Caco-2 (cell line): ENCODE results near the gene ARAP1. TPM values are rescaled to one million over a fixed set of nuclear protein-coding genes. Genes with fewer than 3 reads are reported as not detected.

Experiments
- BruUV-seq: library from RNA; stranded (reverse); fragments of 400-500 nt; replicated peaks from 2 replicates; lab custom pipeline; 2021; lab: Mats Ljungman, UMichigan
- CTCF ChIA-PET: fragments of 300-600 bp; sonication (Branson Sonifier 250); formaldehyde crosslinking; loops from one replicate; lab custom pipeline; 2022; ENCODE audit warnings: antibody characterized with exemption; lab: Charles Lee
- POLR2A ChIA-PET: fragments of 300-600 bp; sonication (Branson Sonifier 250); formaldehyde crosslinking; loops from one replicate; lab custom pipeline; 2022; ENCODE audit warnings: antibody characterized with exemption; lab: Charles Lee
- DNase-seq, 2 experiments: peaks; one replicate each; pipeline versions ENCODE4 v3.0.0 to v3.0.0-alpha.2; 2020 to 2022
- H3K27me3 ChIP-seq: replicated peaks from 2 replicates; pipeline ENCODE4 v1.6.0; 2011; ENCODE audit warnings: low read length; ENCODE audit not compliant: control insufficient read depth, insufficient read depth
- H3K36me3 ChIP-seq: 2 replicates; pipeline ENCODE4 v1.5.1; 2011; ENCODE audit warnings: low read length; ENCODE audit not compliant: control insufficient read depth, insufficient read depth
- H3K4me1 ChIP-seq: fragments of 250-450 bp; sonication (Bioruptor Pico); 2 replicates; pipeline ENCODE4 v1.5.1; 2020; ENCODE audit warnings: mild to moderate bottlenecking
- H3K4me3 ChIP-seq: 2 replicates; pipeline ENCODE4 v1.5.1; 2011; ENCODE audit warnings: low read depth, mild to moderate bottlenecking, control low read depth, low read length
- H3K9me3 ChIP-seq: fragments of 250-450 bp; sonication (Bioruptor Pico); 2 replicates; pipeline ENCODE4 v1.5.1; 2020; ENCODE audit warnings: mild to moderate bottlenecking, moderate library complexity
- H3K27ac Mint-ChIP-seq: one replicate; pipeline ENCODE4 v1.8.0; 2022; ENCODE audit warnings: mixed read lengths; ENCODE audit not compliant: unreplicated experiment
- H3K27me3 Mint-ChIP-seq: one replicate; pipeline ENCODE4 v1.8.0; 2022; ENCODE audit warnings: mixed read lengths; ENCODE audit not compliant: insufficient read depth, unreplicated experiment
- H3K36me3 Mint-ChIP-seq: one replicate; pipeline ENCODE4 v1.8.0; 2022; ENCODE audit warnings: mild to moderate bottlenecking, mixed read lengths; ENCODE audit not compliant: insufficient read depth, unreplicated experiment
- H3K4me1 Mint-ChIP-seq: one replicate; pipeline ENCODE4 v1.8.0; 2022; ENCODE audit warnings: low read depth, mixed read lengths; ENCODE audit not compliant: unreplicated experiment
- H3K4me3 Mint-ChIP-seq: one replicate; pipeline ENCODE4 v1.8.0; 2022; ENCODE audit warnings: mild to moderate bottlenecking, moderate library complexity, mixed read lengths; ENCODE audit not compliant: unreplicated experiment
- H3K9me3 Mint-ChIP-seq: one replicate; pipeline ENCODE4 v1.8.0; 2022; ENCODE audit warnings: mixed read lengths; ENCODE audit not compliant: unreplicated experiment
- CTCF ChIP-seq, 2 experiments: fragments of 200-600 bp in 1 of 2; IDR thresholded peaks; 1 replicate in 1 of 2; 2 replicates in 1 of 2; pipeline versions ENCODE4 v1.5.1 to v1.8.0; 2011 to 2022; ENCODE audit warnings: antibody characterized with exemption in 1 of 2, control low read depth in 1 of 2, inconsistent platforms in 1 of 2, low read depth in 1 of 2, low read length in 1 of 2, mild to moderate bottlenecking in 1 of 2, moderate library complexity in 1 of 2; ENCODE audit not compliant: insufficient read depth in 1 of 2, severe bottlenecking in 1 of 2, unreplicated experiment in 1 of 2
- intact Hi-C: fragments of 100-400 bp; cut with micrococcal nuclease; formaldehyde crosslinking; loops from one replicate; pipeline ENCODE4 v1.10.0; 2022; ENCODE audit not compliant: unreplicated experiment
- total RNA-seq: library from RNA; stranded (reverse); gene quantifications from 2 replicates; pipeline ENCODE4 v1.2.3, GENCODE V29; 2022

ARAP1 gene
- total RNA-seq, 1 experiment from 2014 or later, result 87.1 TPM

GRCh38 chr11:72759468-72759985 lies 7.3 kb upstream of the ARAP1 start:
- no peaks in the 10 kb centered on the region for H3K27me3 ChIP-seq
- no peaks in the 10 kb centered on the region for H3K9me3 ChIP-seq
- no peaks in the 10 kb centered on the region for H3K27me3 Mint-ChIP-seq
- peaks cover 7% of the 10 kb centered on the region for H3K4me1 ChIP-seq
- no TSS peak for BruUV-seq
- peaks cover 24% of the 10 kb centered on the region for H3K4me1 Mint-ChIP-seq
- intact Hi-C loops, result no loop called here
- H3K36me3 ChIP-seq, result peaks cover 19% of the 10 kb centered on the region
- peaks cover 99% of the 10 kb centered on the region for H3K36me3 Mint-ChIP-seq
- CTCF ChIA-PET, result interaction anchor here (0.6 kb wide), 1 partner anchor 22 kb away, joined by 3 read pairs; no protein-coding TSS in a partner anchor
- no peaks in the 10 kb centered on the region for H3K9me3 Mint-ChIP-seq
- H3K4me3 Mint-ChIP-seq, result no peak overlapping the region
- H3K27ac Mint-ChIP-seq, result peak overlapping the region; percentile 2
- no peak overlapping the region for H3K4me3 ChIP-seq
- no peak for TF ChIP-seq CTCF (IDR thresholded peaks at IDR 0.05; ENCODE audit: insufficient read depth in 1 of 2, low read depth in 1 of 2, low read length in 1 of 2, severe bottlenecking in 1 of 2, unreplicated experiment in 1 of 2)
- POLR2A ChIA-PET, result interaction anchor here (0.7 kb wide), 1 partner anchor 19 kb away, joined by 3 read pairs; no protein-coding TSS in a partner anchor
- no peak for DNase-seq

- peak overlapping the region; percentile 2 for H3K27ac Mint-ChIP-seq
- no peak for TF ChIP-seq CTCF (IDR thresholded peaks at IDR 0.05; ENCODE audit: insufficient read depth in 1 of 2, low read depth in 1 of 2, low read length in 1 of 2, severe bottlenecking in 1 of 2, unreplicated experiment in 1 of 2)
- Histone ChIP-seq H3K4me1 (no peaks in the 10 kb centered on the region), H3K36me3 (peaks cover 21% of the 10 kb centered on the region), H3K27me3 (no peaks in the 10 kb centered on the region), H3K9me3 (no peaks in the 10 kb centered on the region), H3K4me3 (no peak overlapping the region)
- peaks cover 99% of the 10 kb centered on the region for H3K36me3 Mint-ChIP-seq
- H3K4me1 Mint-ChIP-seq, result peaks cover 24% of the 10 kb centered on the region
- no peaks in the 10 kb centered on the region for H3K9me3 Mint-ChIP-seq
- H3K27me3 Mint-ChIP-seq, result no peaks in the 10 kb centered on the region
- no TSS peak for BruUV-seq
- no peak for DNase-seq
- H3K4me3 Mint-ChIP-seq, result no peak overlapping the region
- CTCF ChIA-PET, result no interaction called here
- intact Hi-C loops, result no loop called here
- POLR2A ChIA-PET, result interaction anchor here (0.7 kb wide), 1 partner anchor 19 kb away, joined by 3 read pairs; no protein-coding TSS in a partner anchor
These were observed 6.6 kb upstream of the ARAP1 start for GRCh38 chr11:72758690-72759389.

GRCh38 chr11:72758304-72758689 lies 6.1 kb upstream of the ARAP1 start:
- Histone ChIP-seq H3K4me3 (no peak overlapping the region), H3K27me3 (no peaks in the 10 kb centered on the region), H3K9me3 (no peaks in the 10 kb centered on the region), H3K36me3 (peaks cover 21% of the 10 kb centered on the region), H3K4me1 (peaks cover under 1% of the 10 kb centered on the region; the same call in 1 of the 2 replicates)
- Mint-ChIP-seq H3K4me3 (no peak overlapping the region), H3K27ac (peak overlapping the region; percentile 2), H3K27me3 (no peaks in the 10 kb centered on the region), H3K4me1 (peaks cover 22% of the 10 kb centered on the region), H3K36me3 (peaks cover 99% of the 10 kb centered on the region), H3K9me3 (no peaks in the 10 kb centered on the region)
- DNase-seq, result no peak
- no TSS peak for BruUV-seq
- no peak for TF ChIP-seq CTCF (IDR thresholded peaks at IDR 0.05; ENCODE audit: insufficient read depth in 1 of 2, low read depth in 1 of 2, low read length in 1 of 2, severe bottlenecking in 1 of 2, unreplicated experiment in 1 of 2)
- intact Hi-C loops, result no loop called here
- ChIA-PET POLR2A (no interaction called here), CTCF (interaction anchor here (0.9 kb wide), 1 partner anchor 36 kb away, joined by 3 read pairs; the partner anchor contains the start of gene STARD10)
